Heart left ventricle (tissue), 13 donors: ENCODE data around the gene ASTN2.

ENCODE experiments used
- POLR2A ChIP-seq, 2 donors: fragments of 450-650 bp; IDR thresholded peaks; one replicate each; pipeline ENCODE4 v1.6.1; 2017; ENCODE audit warnings: antibody characterized with exemption in 2 of 2, mild to moderate bottlenecking in 2 of 2, moderate library complexity in 2 of 2
- TF ChIP-seq, protein P1 (sequence below), 12 donors: fragments of 200-600 bp; sonication (generic) in 4 of 12; IDR thresholded peaks; one replicate each; pipeline versions ENCODE4 v1.5.0 to v1.8.0; 2018 to 2022; ENCODE audit warnings: antibody characterized with exemption in 12 of 12, mild to moderate bottlenecking in 5 of 12
- donor health status: ischemic (EF 13 %, LVEDD 7.1; RV severe dilation, severe dysfunction).
- donor health status: DM: no; HTN: yes; CAD: no.
- donor health status: DM: no; HTN: no; CAD: no.
- donor health status: ischemic (EF 25% LVEDD 6.9; RV normal size, moderate dysfunction).
- donor health status: ischemic (EF 25% LVEDD 5.7; RV mildly dilated, moderate dysfunction).
- donor health status: ischemic (EF 35%, LVEDD 5.7; RV mildly dilated, moderate dysfunction).
- donor health status: nonischemic (EF 11% LVEDD 7.7; RV severe dilation, severe dysfunction).
- donor health status: DM: yes; HTN: yes; CAD: no.
- donor health status: PGD.
- donor health status: ischemic (EF 29% LVEDD 5.4; RV normal size, mild dysfunction).
- donor health status: nonischemic (EF 23%, LVEDD 6.1; RV moderate dilation, normal function).

DNA sequence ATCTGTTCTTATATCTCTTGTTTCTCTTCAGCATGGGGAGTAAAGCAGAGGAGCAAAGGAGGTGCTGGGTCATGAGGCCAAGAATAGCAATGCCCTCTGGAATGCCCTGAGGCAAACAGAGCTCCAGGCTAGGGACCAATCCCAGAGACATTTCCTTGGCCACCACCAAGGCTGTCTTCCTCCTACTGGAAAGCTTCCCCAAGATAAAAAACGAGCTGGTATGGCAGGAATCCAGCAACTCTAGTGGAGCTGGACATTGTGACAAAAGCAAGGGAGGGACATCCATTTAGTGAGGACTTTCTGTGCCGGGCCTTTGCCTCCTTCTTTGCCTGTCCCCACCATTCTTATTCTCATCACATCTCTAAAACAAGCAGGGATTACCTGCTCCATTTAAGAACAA, 161.6 kb downstream of the ASTN2 start:
- TF ChIP-seq, protein P1, sequence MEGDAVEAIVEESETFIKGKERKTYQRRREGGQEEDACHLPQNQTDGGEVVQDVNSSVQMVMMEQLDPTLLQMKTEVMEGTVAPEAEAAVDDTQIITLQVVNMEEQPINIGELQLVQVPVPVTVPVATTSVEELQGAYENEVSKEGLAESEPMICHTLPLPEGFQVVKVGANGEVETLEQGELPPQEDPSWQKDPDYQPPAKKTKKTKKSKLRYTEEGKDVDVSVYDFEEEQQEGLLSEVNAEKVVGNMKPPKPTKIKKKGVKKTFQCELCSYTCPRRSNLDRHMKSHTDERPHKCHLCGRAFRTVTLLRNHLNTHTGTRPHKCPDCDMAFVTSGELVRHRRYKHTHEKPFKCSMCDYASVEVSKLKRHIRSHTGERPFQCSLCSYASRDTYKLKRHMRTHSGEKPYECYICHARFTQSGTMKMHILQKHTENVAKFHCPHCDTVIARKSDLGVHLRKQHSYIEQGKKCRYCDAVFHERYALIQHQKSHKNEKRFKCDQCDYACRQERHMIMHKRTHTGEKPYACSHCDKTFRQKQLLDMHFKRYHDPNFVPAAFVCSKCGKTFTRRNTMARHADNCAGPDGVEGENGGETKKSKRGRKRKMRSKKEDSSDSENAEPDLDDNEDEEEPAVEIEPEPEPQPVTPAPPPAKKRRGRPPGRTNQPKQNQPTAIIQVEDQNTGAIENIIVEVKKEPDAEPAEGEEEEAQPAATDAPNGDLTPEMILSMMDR (IDR thresholded peaks at IDR 0.05) = no peak
- no peak for TF ChIP-seq POLR2A (IDR thresholded peaks at IDR 0.05)
